ENCODE measurements around the gene ITPKB.

Gene ITPKB

GRCh38 chr1:226637147-226637935 is 101.7 kb downstream of the ITPKB start:
- DNase-seq (ENCODE audit: low read depth): no peak

GRCh38 chr1:226636847-226637096 is 102.3 kb downstream of the ITPKB start:
- no peak for DNase-seq (ENCODE audit: low read depth)

GRCh38 chr1:226635456-226635941 is 103.6 kb downstream of the ITPKB start:
- DNase-seq (ENCODE audit: low read depth): no peak

- no peak for DNase-seq (ENCODE audit: low read depth)
Observed at GRCh38 chr1:226634611-226635246, 104.4 kb downstream of the ITPKB start.

GRCh38 chr1:226634166-226634588 is 104.9 kb downstream of the ITPKB start:
- peak; percentile 79 for DNase-seq (ENCODE audit: low read depth)

GRCh38 chr1:226633541-226634165 is 105.4 kb downstream of the ITPKB start:
- DNase-seq (ENCODE audit: low read depth): no peak

- DNase-seq (ENCODE audit: low read depth): no peak
Observed at GRCh38 chr1:226632922-226633351, 106.1 kb downstream of the ITPKB start.

- DNase-seq (ENCODE audit: low read depth): no peak
Observed at GRCh38 chr1:226632169-226632879, 106.8 kb downstream of the ITPKB start.

GRCh38 chr1:226631229-226632000 is 107.7 kb downstream of the ITPKB start:
- no peak for DNase-seq (ENCODE audit: low read depth)

GRCh38 chr1:226630592-226630991 is 108.5 kb downstream of the ITPKB start:
- no peak for DNase-seq (ENCODE audit: low read depth)

- no peak for DNase-seq (ENCODE audit: low read depth)
Observed at GRCh38 chr1:226629896-226630550, 109.1 kb downstream of the ITPKB start.

GRCh38 chr1:226629210-226629895 is 109.7 kb downstream of the ITPKB start:
- no peak for DNase-seq (ENCODE audit: low read depth)

- no peak for DNase-seq (ENCODE audit: low read depth)
Observed at GRCh38 chr1:226628612-226629155, 110.4 kb downstream of the ITPKB start.

- no peak for DNase-seq (ENCODE audit: low read depth)
Observed at GRCh38 chr1:226627924-226628611, 111.0 kb downstream of the ITPKB start.

- no peak for DNase-seq (ENCODE audit: low read depth)
Observed at GRCh38 chr1:226627050-226627755, 111.9 kb downstream of the ITPKB start.

- peak; percentile 52 for DNase-seq (ENCODE audit: low read depth)
Observed at GRCh38 chr1:226626577-226626956, 112.5 kb downstream of the ITPKB start.

- DNase-seq (ENCODE audit: low read depth): no peak
Observed at GRCh38 chr1:226625832-226626576, 113.1 kb downstream of the ITPKB start.

- no peak for DNase-seq (ENCODE audit: low read depth)
Observed at GRCh38 chr1:226625326-226625725, 113.8 kb downstream of the ITPKB start.

Data from stimulated activated CD8-positive, alpha-beta memory T cell treated with anti-CD3 and anti-CD28 coated beads, Interleukin-15, amount 100 ng/mL, for 24 hours (primary cell).